ENCODE data around the gene CHST6. TPM values are rescaled to one million over a fixed set of nuclear protein-coding genes. Genes with fewer than 3 reads are reported as not detected.
"Not testable (repeated sequence)": the region's sequence is repeated elsewhere in the genome, so short reads cannot be mapped to it uniquely, and the experiment has no call there.

CHST6 gene
- total RNA-seq, 4 donors from 2014 or later, result under 0.01 to 3.9 (median 0.40) TPM

GRCh38 chr16:75458029-75458428 is 37.2 kb downstream of the CHST6 start:
- Histone ChIP-seq H3K36me3 (no peaks in the 10 kb centered on the region), H3K4me1 (peaks cover 0 to 43% (median 7%) of the 10 kb centered on the region in 4 donors), H3K4me3 (no peak overlapping the region), H3K27ac (no peak overlapping the region), H3K27me3 (no peaks in the 10 kb centered on the region), H3K9me3 (no peaks in the 10 kb centered on the region)
- no peak for DNase-seq (ENCODE audit: low spot score in 2 of 2)
- WGBS, 2 donors, result 89 to 91% methylated on average over 4 of the region's 4 CpGs
- TF ChIP-seq POLR2A (IDR thresholded peaks at IDR 0.05) (no peak), CTCF (IDR thresholded peaks at IDR 0.05) (no peak), EP300 (IDR thresholded peaks at IDR 0.05) (no peak)

GRCh38 chr16:75457485-75458021 is 37.7 kb downstream of the CHST6 start:
- peaks cover 0 to 41% (median 4%) of the 10 kb centered on the region in 4 donors for H3K4me1 ChIP-seq
- no peaks in the 10 kb centered on the region for H3K9me3 ChIP-seq
- H3K4me3 ChIP-seq, result no peak overlapping the region
- WGBS, 2 donors, result 91 to 92% methylated on average over 5 of the region's 5 CpGs
- DNase-seq (ENCODE audit: low spot score in 2 of 2), result no peak
- H3K27ac ChIP-seq, result no peak overlapping the region
- H3K36me3 ChIP-seq, result no peaks in the 10 kb centered on the region
- H3K27me3 ChIP-seq, result no peaks in the 10 kb centered on the region
- TF ChIP-seq CTCF (IDR thresholded peaks at IDR 0.05), result no peak
- TF ChIP-seq POLR2A (IDR thresholded peaks at IDR 0.05), result no peak
- no peak for TF ChIP-seq EP300 (IDR thresholded peaks at IDR 0.05)

GRCh38 chr16:75456971-75457370 is 38.3 kb downstream of the CHST6 start:
- H3K27me3 ChIP-seq, result no peaks in the 10 kb centered on the region
- no peak overlapping the region for H3K4me3 ChIP-seq
- 83 to 95% methylated on average over 1 of the region's 1 CpG for whole genome bisulfite sequencing, 2 donors
- peaks cover 0 to 36% (median under 1%) of the 10 kb centered on the region in 4 donors for H3K4me1 ChIP-seq
- peaks cover 0 to 5% (median 0%) of the 10 kb centered on the region in 3 donors for H3K36me3 ChIP-seq
- DNase-seq (ENCODE audit: low spot score in 2 of 2), result no peak
- TF ChIP-seq POLR2A (IDR thresholded peaks at IDR 0.05), result no peak
- TF ChIP-seq CTCF (IDR thresholded peaks at IDR 0.05), result no peak
- no peak for TF ChIP-seq EP300 (IDR thresholded peaks at IDR 0.05)
- no peaks in the 10 kb centered on the region for H3K9me3 ChIP-seq
- H3K27ac ChIP-seq, result no peak overlapping the region

- H3K9me3 ChIP-seq; H3K27me3 ChIP-seq; H3K27ac ChIP-seq; DNase-seq (ENCODE audit: low spot score in 2 of 2); H3K4me3 ChIP-seq; H3K36me3 ChIP-seq: not testable (repeated sequence)
- peaks cover 0 to 31% (median 0%) of the 10 kb centered on the region in 4 donors for H3K4me1 ChIP-seq
- WGBS, 2 donors, result 89 to 95% methylated on average over 4 of the region's 4 CpGs
Measured at GRCh38 chr16:75456486-75456885, 38.8 kb downstream of the CHST6 start.

- peaks cover 0 to 17% (median 3%) of the 10 kb centered on the region in 3 donors for H3K36me3 ChIP-seq
- no peak for TF ChIP-seq CTCF (IDR thresholded peaks at IDR 0.05)
- TF ChIP-seq EP300 (IDR thresholded peaks at IDR 0.05), result no peak
- TF ChIP-seq POLR2A (IDR thresholded peaks at IDR 0.05), result no peak
- 53 to 56% methylated on average over 5 of the region's 5 CpGs for WGBS, 2 donors
- no peaks in the 10 kb centered on the region for H3K9me3 ChIP-seq
- no peak overlapping the region for H3K4me3 ChIP-seq
- DNase-seq (ENCODE audit: low spot score in 2 of 2), result no peak
- H3K27me3 ChIP-seq, result no peaks in the 10 kb centered on the region
- H3K27ac ChIP-seq, result no peak overlapping the region
- peaks cover 0 to 25% (median 0%) of the 10 kb centered on the region in 4 donors for H3K4me1 ChIP-seq
Measured at GRCh38 chr16:75455677-75456076, 39.6 kb downstream of the CHST6 start.
